ENCODE measurements around the gene THOC6. TPM values are rescaled to one million over a fixed set of nuclear protein-coding genes. Genes with fewer than 3 reads are reported as not detected.

The THOC6 gene
- total and polyA plus RNA-seq, 2 experiments from 2014 or later, result 71.4 to 90.6 TPM

DNA sequence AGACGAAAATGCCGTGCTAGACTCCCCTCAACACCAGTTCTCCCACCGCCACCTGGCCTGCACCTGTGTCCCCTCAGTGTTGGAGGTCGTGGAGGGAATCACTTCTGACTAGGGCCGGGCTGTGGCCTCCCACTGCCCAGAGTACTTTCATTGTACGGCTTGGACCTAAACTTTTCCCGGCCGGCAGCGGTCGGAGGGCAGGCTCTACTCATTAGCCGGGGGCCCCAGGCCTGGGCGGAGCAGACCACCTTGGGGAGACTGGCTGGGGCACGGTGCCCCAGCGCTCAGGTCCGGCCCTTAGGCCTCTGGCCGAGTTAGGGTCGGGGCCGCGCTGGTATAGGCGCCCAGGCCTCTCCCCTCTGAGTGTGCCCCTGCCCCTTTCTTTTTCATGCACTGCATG is 6.5 kb upstream of the THOC6 start:
- H3K4me1 ChIP-seq (ENCODE audit: insufficient read depth), result peaks cover 59% of the 10 kb centered on the region
- Mint-ChIP-seq H3K36me3 (ENCODE audit: low read depth) (peaks cover 44% of the 10 kb centered on the region), H3K27me3 (ENCODE audit: insufficient read depth, low read depth, poor library complexity) (peaks cover 51% of the 10 kb centered on the region), H3K4me1 (peaks cover 55% of the 10 kb centered on the region), H3K4me3 (peak overlapping the region; percentile 95), H3K9me3 (peaks cover 7% of the 10 kb centered on the region; the same call in 2 of the 3 replicates), H3K27ac (peak overlapping the region; percentile 92)
- DNase-seq (ENCODE audit: low spot score) (peak; percentile 33), ATAC-seq (no peak; the same call in 2 of the 3 replicates)
- H3K27me3 ChIP-seq (ENCODE audit: insufficient read depth), result no peaks in the 10 kb centered on the region; the same call in 1 of the 2 replicates
- no peak for TF ChIP-seq STAT1 (IDR thresholded peaks at IDR 0.05; ENCODE audit: unreplicated experiment)
- H3K79me2 ChIP-seq (replicated peaks; ENCODE audit: insufficient read depth), result peaks cover 34% of the 10 kb centered on the region
- H3K4me3 ChIP-seq, result peak overlapping the region; percentile 99
- H3K4me2 ChIP-seq, result peak overlapping the region; percentile 99
- no peak overlapping the region for H2AFZ ChIP-seq
- H3K36me3 ChIP-seq (ENCODE audit: insufficient read depth), result no peaks in the 10 kb centered on the region
- H3K27ac ChIP-seq (ENCODE audit: low read depth), result peak overlapping the region; percentile 99
- peaks cover 58% of the 10 kb centered on the region for H3F3A ChIP-seq (replicated peaks; ENCODE audit: low read depth)
- no peaks in the 10 kb centered on the region for H3K9me2 ChIP-seq (ENCODE audit: insufficient read depth)
- peaks cover 30% of the 10 kb centered on the region for H4K20me1 ChIP-seq (replicated peaks; ENCODE audit: insufficient read depth)

DNA sequence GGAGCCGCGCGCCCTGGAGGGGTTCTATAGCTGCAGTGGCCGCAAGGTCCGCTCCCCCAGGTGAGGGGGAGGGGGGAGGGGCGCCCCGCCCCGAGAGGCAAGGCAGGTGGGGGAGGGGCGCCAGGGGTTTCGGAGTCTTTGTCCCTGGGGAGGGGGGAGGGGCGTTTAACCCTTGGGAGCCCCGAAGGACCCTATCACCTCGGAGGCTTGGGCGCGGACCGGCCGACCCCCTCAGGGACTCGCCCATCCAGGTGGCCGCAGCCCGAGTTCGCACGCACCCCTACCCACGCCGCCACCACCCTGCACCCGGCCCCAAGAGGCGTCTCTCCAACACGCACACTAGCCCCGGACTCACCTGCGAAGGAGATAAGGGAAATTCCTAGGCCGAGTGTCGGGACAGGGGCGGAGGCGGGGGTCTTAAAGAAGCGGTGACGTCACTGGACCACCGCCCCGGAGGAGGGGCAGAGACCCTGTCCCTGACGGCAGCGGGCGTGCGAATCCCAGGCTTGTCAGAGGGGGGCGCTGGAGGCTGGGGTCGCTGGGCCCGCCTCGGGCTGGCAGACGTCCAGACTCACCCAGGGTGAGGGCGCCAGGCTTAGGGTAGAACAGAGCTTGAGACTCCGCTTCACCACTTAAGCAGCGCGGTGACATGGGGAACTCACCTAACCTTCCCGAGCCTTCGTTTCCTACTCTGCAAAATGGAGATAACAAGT is 5.9 kb upstream of the THOC6 start, which contains the start of gene CLDN6:
TSS of gene CLDN6 (minus strand) at position 390 of the 713 bp plus-strand sequence. CDS start 2,162 bp downstream, outside the sequence.
- peaks cover 57% of the 10 kb centered on the region for H3K4me1 Mint-ChIP-seq
- Histone ChIP-seq H2AFZ (no peak within 1 kb of the TSS), H3K4me3 (peak within 1 kb of the TSS; percentile 99), H3F3A (replicated peaks; ENCODE audit: low read depth) (peaks cover 59% of the 10 kb centered on the region), H3K4me1 (ENCODE audit: insufficient read depth) (peaks cover 62% of the 10 kb centered on the region), H3K27ac (ENCODE audit: low read depth) (peak within 1 kb of the TSS; percentile 99), H3K9me2 (ENCODE audit: insufficient read depth) (no peaks in the 10 kb centered on the region), H3K36me3 (ENCODE audit: insufficient read depth) (no peaks in the 10 kb centered on the region), H3K79me2 (replicated peaks; ENCODE audit: insufficient read depth) (peaks cover 39% of the 10 kb centered on the region), H3K4me2 (peak within 1 kb of the TSS; percentile 99), H3K27me3 (ENCODE audit: insufficient read depth) (no peaks in the 10 kb centered on the region; the same call in 1 of the 2 replicates), H4K20me1 (replicated peaks; ENCODE audit: insufficient read depth) (peaks cover 36% of the 10 kb centered on the region)
- peaks cover 49% of the 10 kb centered on the region for H3K27me3 Mint-ChIP-seq (ENCODE audit: insufficient read depth, low read depth, poor library complexity)
- no peak for TF ChIP-seq JUNB (IDR thresholded peaks at IDR 0.05; ENCODE audit: unreplicated experiment)
- TF ChIP-seq STAT1 (IDR thresholded peaks at IDR 0.05; ENCODE audit: unreplicated experiment), result no peak
- no peak for TF ChIP-seq ZNF331 (CRISPR knock-in tag; IDR thresholded peaks at IDR 0.05; ENCODE audit: low read depth)
- TF ChIP-seq, protein P1, sequence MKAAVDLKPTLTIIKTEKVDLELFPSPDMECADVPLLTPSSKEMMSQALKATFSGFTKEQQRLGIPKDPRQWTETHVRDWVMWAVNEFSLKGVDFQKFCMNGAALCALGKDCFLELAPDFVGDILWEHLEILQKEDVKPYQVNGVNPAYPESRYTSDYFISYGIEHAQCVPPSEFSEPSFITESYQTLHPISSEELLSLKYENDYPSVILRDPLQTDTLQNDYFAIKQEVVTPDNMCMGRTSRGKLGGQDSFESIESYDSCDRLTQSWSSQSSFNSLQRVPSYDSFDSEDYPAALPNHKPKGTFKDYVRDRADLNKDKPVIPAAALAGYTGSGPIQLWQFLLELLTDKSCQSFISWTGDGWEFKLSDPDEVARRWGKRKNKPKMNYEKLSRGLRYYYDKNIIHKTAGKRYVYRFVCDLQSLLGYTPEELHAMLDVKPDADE (IDR thresholded peaks at IDR 0.05), result peak; percentile 60; the same call in 1 of the 2 replicates
- peak; percentile 100 for TF ChIP-seq POLR2AphosphoS5 (IDR thresholded peaks at IDR 0.05; ENCODE audit: low read depth)
- TF ChIP-seq CREB1 (CRISPR knock-in tag; IDR thresholded peaks at IDR 0.05; ENCODE audit: low read depth), result peak; percentile 99
- TF ChIP-seq CTCF (conservative IDR thresholded peaks at IDR 0.05; ENCODE audit: low read depth in 2 of 2), result peak; percentile 75 to 94
- DNase-seq (ENCODE audit: low spot score), result peak; percentile 98
- ATAC-seq, result peak; percentile 19
- H3K9me3 Mint-ChIP-seq, result peaks cover 7% of the 10 kb centered on the region; the same call in 2 of the 3 replicates
- H3K27ac Mint-ChIP-seq, result peak within 1 kb of the TSS; percentile 99
- H3K36me3 Mint-ChIP-seq (ENCODE audit: low read depth), result peaks cover 49% of the 10 kb centered on the region
- H3K4me3 Mint-ChIP-seq, result peak within 1 kb of the TSS; percentile 95

Measured in GM23338 (cell line).